KMS-11 (cell line): Measurements from ENCODE around the gene GCLC.

Experiments used
- H2AFZ ChIP-seq: fragments of 200-600 bp; sonication (generic); 2 replicates; pipeline ENCODE4 v1.6.1; 2016; ENCODE audit warnings: antibody characterized with exemption, mixed run types, low read depth
- H3K27ac ChIP-seq: fragments of 200-600 bp; sonication (generic); 2 replicates; pipeline ENCODE4 v1.6.1; 2016; ENCODE audit warnings: mild to moderate bottlenecking, mixed run types
- H3K27me3 ChIP-seq: fragments of 200-600 bp; sonication (generic); 2 replicates; pipeline ENCODE4 v1.6.1; 2017; ENCODE audit warnings: mild to moderate bottlenecking, low read depth, mixed run types, moderate library complexity; ENCODE audit not compliant: insufficient read depth
- H3K36me3 ChIP-seq: fragments of 200-600 bp; sonication (generic); 2 replicates; pipeline ENCODE4 v1.6.1; 2017; ENCODE audit warnings: mild to moderate bottlenecking, mixed run types; ENCODE audit not compliant: insufficient read depth
- H3K4me1 ChIP-seq: fragments of 200-600 bp; sonication (generic); 2 replicates; pipeline ENCODE4 v1.6.1; 2016; ENCODE audit warnings: mild to moderate bottlenecking, low read depth, mixed run types; ENCODE audit not compliant: poor library complexity, severe bottlenecking
- H3K4me2 ChIP-seq: fragments of 200-600 bp; sonication (generic); 2 replicates; pipeline ENCODE4 v1.7.0; 2016; ENCODE audit warnings: mild to moderate bottlenecking, mixed run types
- H3K4me3 ChIP-seq: fragments of 200-600 bp; sonication (generic); IDR thresholded peaks from 2 replicates; pipeline ENCODE4 v1.6.1; 2017; ENCODE audit warnings: low read depth, low read length, mixed read lengths; ENCODE audit not compliant: insufficient read depth
- H3K79me2 ChIP-seq: fragments of 200-600 bp; sonication (generic); 2 replicates; pipeline ENCODE4 v1.6.1; 2016; ENCODE audit warnings: low read depth, mixed run types; ENCODE audit not compliant: insufficient read depth
- H3K9ac ChIP-seq: fragments of 200-600 bp; sonication (generic); 2 replicates; pipeline ENCODE4 v1.6.1; 2016; ENCODE audit warnings: mild to moderate bottlenecking, mixed run types
- H4K20me1 ChIP-seq: fragments of 200-600 bp; sonication (generic); 2 replicates; pipeline ENCODE4 v1.6.1; 2016; ENCODE audit warnings: mild to moderate bottlenecking, mixed run types; ENCODE audit not compliant: insufficient read depth
- TF ChIP-seq, protein P1 (sequence below): fragments of 200-600 bp; sonication (generic); conservative IDR thresholded peaks from 2 replicates; pipeline ENCODE4 v1.6.1; 2017; ENCODE audit warnings: low read depth, mild to moderate bottlenecking, antibody characterized with exemption, low read length, moderate library complexity, mixed read lengths

Gene GCLC

DNA sequence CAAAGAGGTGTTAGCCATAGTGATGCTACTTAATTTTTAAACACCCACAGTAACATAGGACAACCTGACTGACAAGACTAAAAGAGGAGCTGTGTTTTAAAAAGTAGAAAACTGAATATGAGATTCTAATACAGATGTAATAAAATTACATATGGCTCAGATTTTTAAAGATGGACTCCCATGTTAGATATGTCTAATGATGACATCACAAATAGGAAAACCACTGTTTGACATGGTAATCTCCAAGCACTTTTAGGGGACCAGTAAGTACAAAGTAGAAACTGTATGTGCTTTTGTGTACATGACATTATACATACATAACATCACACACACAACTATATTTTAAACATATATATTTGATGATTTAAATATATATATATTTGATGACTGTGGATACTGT lies 16.8 kb downstream of the GCLC start:
- no peak overlapping the region for H3K4me2 ChIP-seq
- H2AFZ ChIP-seq, result no peak overlapping the region
- H3K79me2 ChIP-seq, result peaks cover 15% of the 10 kb centered on the region; the same call in 1 of the 2 replicates
- no peak overlapping the region for H3K27ac ChIP-seq
- no peaks in the 10 kb centered on the region for H4K20me1 ChIP-seq
- peaks cover 6% of the 10 kb centered on the region for H3K4me1 ChIP-seq
- no peaks in the 10 kb centered on the region for H3K36me3 ChIP-seq
- no peaks in the 10 kb centered on the region for H3K27me3 ChIP-seq
- no peak overlapping the region for H3K9ac ChIP-seq
- H3K4me3 ChIP-seq, result no peak overlapping the region
- TF ChIP-seq, protein P1, sequence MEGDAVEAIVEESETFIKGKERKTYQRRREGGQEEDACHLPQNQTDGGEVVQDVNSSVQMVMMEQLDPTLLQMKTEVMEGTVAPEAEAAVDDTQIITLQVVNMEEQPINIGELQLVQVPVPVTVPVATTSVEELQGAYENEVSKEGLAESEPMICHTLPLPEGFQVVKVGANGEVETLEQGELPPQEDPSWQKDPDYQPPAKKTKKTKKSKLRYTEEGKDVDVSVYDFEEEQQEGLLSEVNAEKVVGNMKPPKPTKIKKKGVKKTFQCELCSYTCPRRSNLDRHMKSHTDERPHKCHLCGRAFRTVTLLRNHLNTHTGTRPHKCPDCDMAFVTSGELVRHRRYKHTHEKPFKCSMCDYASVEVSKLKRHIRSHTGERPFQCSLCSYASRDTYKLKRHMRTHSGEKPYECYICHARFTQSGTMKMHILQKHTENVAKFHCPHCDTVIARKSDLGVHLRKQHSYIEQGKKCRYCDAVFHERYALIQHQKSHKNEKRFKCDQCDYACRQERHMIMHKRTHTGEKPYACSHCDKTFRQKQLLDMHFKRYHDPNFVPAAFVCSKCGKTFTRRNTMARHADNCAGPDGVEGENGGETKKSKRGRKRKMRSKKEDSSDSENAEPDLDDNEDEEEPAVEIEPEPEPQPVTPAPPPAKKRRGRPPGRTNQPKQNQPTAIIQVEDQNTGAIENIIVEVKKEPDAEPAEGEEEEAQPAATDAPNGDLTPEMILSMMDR, result no peak

- Histone ChIP-seq H3K4me2 (no peak overlapping the region), H3K4me1 (no peaks in the 10 kb centered on the region), H3K27ac (no peak overlapping the region), H3K4me3 (no peak overlapping the region), H3K27me3 (no peaks in the 10 kb centered on the region), H3K36me3 (no peaks in the 10 kb centered on the region), H3K9ac (no peak overlapping the region), H3K79me2 (peaks cover 15% of the 10 kb centered on the region; the same call in 1 of the 2 replicates), H2AFZ (no peak overlapping the region), H4K20me1 (no peaks in the 10 kb centered on the region)
- TF ChIP-seq, protein P1, result no peak
These were observed 17.6 kb downstream of the GCLC start for GRCh38 chr6:53527249-53527765.

DNA sequence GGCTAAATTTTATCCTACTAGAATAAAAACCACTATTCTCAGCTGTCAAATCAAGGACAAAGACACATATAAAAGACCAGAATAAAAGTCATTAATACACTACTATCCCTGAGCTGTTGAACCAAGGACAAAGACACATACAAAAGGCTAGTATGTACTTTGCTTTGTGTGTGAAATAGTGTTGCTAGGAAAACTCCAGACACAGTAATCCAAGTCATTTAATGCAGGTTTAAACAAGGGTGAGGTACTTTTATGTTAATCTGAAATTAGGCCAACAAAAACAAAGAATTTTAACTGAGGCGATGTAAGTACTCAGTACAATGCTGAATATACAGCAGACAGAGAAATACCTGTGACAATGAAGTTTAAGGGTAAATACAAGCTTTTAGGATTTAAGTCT lies 18.9 kb downstream of the GCLC start:
- no peak overlapping the region for H3K4me2 ChIP-seq
- no peak overlapping the region for H3K9ac ChIP-seq
- H3K4me1 ChIP-seq, result no peaks in the 10 kb centered on the region
- H3K36me3 ChIP-seq, result no peaks in the 10 kb centered on the region
- H2AFZ ChIP-seq, result no peak overlapping the region
- no peaks in the 10 kb centered on the region for H4K20me1 ChIP-seq
- TF ChIP-seq, protein P1, result no peak
- H3K79me2 ChIP-seq, result peaks cover 12% of the 10 kb centered on the region; the same call in 1 of the 2 replicates
- H3K27me3 ChIP-seq, result no peaks in the 10 kb centered on the region
- no peak overlapping the region for H3K4me3 ChIP-seq
- no peak overlapping the region for H3K27ac ChIP-seq

DNA sequence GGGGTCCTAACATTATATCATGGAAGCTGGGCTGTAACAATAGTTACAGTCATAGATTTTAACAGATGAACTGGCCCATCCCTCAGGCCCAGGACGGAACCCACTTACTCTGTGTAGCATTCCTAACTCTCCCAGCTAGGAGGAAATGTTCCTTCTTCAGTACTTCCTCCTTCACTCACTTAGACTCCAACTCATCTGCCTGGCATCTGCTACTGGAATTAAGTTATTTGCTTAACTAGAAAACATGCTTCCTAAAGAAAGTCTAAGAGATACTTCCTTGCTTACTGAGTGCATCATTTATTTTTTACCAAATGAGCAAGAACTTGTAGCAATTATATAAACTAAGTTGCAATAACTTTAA lies 20.5 kb downstream of the GCLC start:
- Histone ChIP-seq H3K4me2 (no peak overlapping the region), H3K4me1 (no peaks in the 10 kb centered on the region), H3K4me3 (no peak overlapping the region), H2AFZ (no peak overlapping the region), H3K36me3 (no peaks in the 10 kb centered on the region), H3K27ac (no peak overlapping the region), H3K27me3 (no peaks in the 10 kb centered on the region), H3K9ac (no peak overlapping the region), H3K79me2 (peaks cover 11% of the 10 kb centered on the region; the same call in 1 of the 2 replicates), H4K20me1 (no peaks in the 10 kb centered on the region)
- TF ChIP-seq, protein P1, result no peak
